Vagina (tissue), 2 donors: ENCODE data around the gene TAOK3.

Experiments used
- CTCF ChIP-seq, 3 experiments: fragments of 450-650 bp in 2 of 3; fragments of 200-600 bp in 1 of 3; sonication (generic) in 1 of 3; IDR thresholded peaks; one replicate each; pipeline ENCODE4 v1.5.1; 2017 to 2019; ENCODE audit warnings: antibody characterized with exemption in 3 of 3, mild to moderate bottlenecking in 2 of 3, moderate library complexity in 2 of 3
- POLR2A ChIP-seq, 2 donors: fragments of 450-650 bp; IDR thresholded peaks; one replicate each; pipeline ENCODE4 v1.6.1; 2017; ENCODE audit warnings: antibody characterized with exemption in 2 of 2, mild to moderate bottlenecking in 2 of 2, moderate library complexity in 2 of 2
- POLR2AphosphoS5 ChIP-seq, 2 donors: sonication (generic); formaldehyde crosslinking; IDR thresholded peaks; one replicate each; pipeline ENCODE4 v1.9.0; 2017; ENCODE audit warnings: antibody characterized with exemption in 2 of 2, mild to moderate bottlenecking in 2 of 2, low read depth in 1 of 2; ENCODE audit not compliant: insufficient read depth in 1 of 2

- no peak for TF ChIP-seq CTCF (IDR thresholded peaks at IDR 0.05)
- TF ChIP-seq POLR2AphosphoS5 (IDR thresholded peaks at IDR 0.05; ENCODE audit: insufficient read depth in 1 of 2, low read depth in 1 of 2), result no peak
- no peak for TF ChIP-seq POLR2A (IDR thresholded peaks at IDR 0.05)
Observed at GRCh38 chr12:118330421-118331018, 42.2 kb downstream of the TAOK3 start.
